H1 (cell line): ENCODE results near the gene GNA12. TPM values are rescaled to one million over a fixed set of nuclear protein-coding genes. Genes with fewer than 3 reads are reported as not detected.

Experiments
- CTCF ChIA-PET: fragments of 300-600 bp; sonication (Branson Sonifier 250); formaldehyde crosslinking; loops from one replicate; lab custom pipeline; 2021; ENCODE audit not compliant: partially characterized antibody; lab: Charles Lee
- POLR2A ChIA-PET: fragments of 300-600 bp; sonication (Branson Sonifier 250); formaldehyde crosslinking; loops from one replicate; lab custom pipeline; 2021; ENCODE audit warnings: inconsistent platforms; ENCODE audit not compliant: partially characterized antibody; lab: Charles Lee
- DNase-seq, 2 experiments: peaks; one replicate each; pipeline versions ENCODE4 v3.0.0 to v3.0.0-alpha.2; 2010 to 2022; ENCODE audit warnings: low spot score in 2 of 2, low read depth in 1 of 2, mixed read lengths in 1 of 2
- FAIRE-seq: peaks from 2 replicates; lab custom pipeline; 2011; peaks lifted over from hg19 to GRCh38; lab: Jason Lieb, UNC
- H2AFZ ChIP-seq: 2 replicates; pipeline ENCODE4 v1.8.1; 2012; ENCODE audit warnings: low read length, inconsistent platforms
- H2AK5ac ChIP-seq: 2 replicates; pipeline ENCODE4 v1.6.1; 2013; ENCODE audit warnings: low read depth, low read length
- H2BK120ac ChIP-seq: replicated peaks from 2 replicates; pipeline ENCODE3; 2013; ENCODE audit warnings: low read depth, low read length, inconsistent platforms
- H2BK12ac ChIP-seq: 2 replicates; pipeline ENCODE4 v1.6.1; 2013; ENCODE audit warnings: low read depth, low read length
- H2BK15ac ChIP-seq: 2 replicates; pipeline ENCODE4 v1.6.1; 2013; ENCODE audit warnings: low read length
- H2BK20ac ChIP-seq: 2 replicates; pipeline ENCODE4 v1.6.1; 2013; ENCODE audit warnings: low read length
- H2BK5ac ChIP-seq: 2 replicates; pipeline ENCODE4 v1.6.1; 2013; ENCODE audit warnings: low read depth, low read length
- H3K14ac ChIP-seq: 2 replicates; pipeline ENCODE4 v1.6.1; 2013; ENCODE audit warnings: inconsistent platforms; ENCODE audit not compliant: insufficient read length
- H3K18ac ChIP-seq: 2 replicates; pipeline ENCODE4 v1.6.1; 2013; ENCODE audit warnings: low read length; ENCODE audit errors: extremely low read depth
- H3K23ac ChIP-seq: 2 replicates; pipeline ENCODE4 v1.6.1; 2013; ENCODE audit warnings: inconsistent platforms; ENCODE audit not compliant: insufficient read length
- H3K23me2 ChIP-seq: 2 replicates; pipeline ENCODE4 v1.6.1; 2013; ENCODE audit warnings: low read depth, low read length
- H3K27ac ChIP-seq: 2 replicates; pipeline ENCODE4 v1.6.1; 2011; ENCODE audit warnings: low read depth, low read length, inconsistent platforms
- H3K27me3 ChIP-seq, 4 experiments: replicated peaks in 1 of 4; 1 replicate in 1 of 4; 2 replicates in 3 of 4; pipeline versions ENCODE4 v1.6.1 to v1.8.1; 2011 to 2013; ENCODE audit warnings: low read length in 3 of 4, mild to moderate bottlenecking in 3 of 4, inconsistent platforms in 2 of 4, mixed read lengths in 2 of 4, moderate library complexity in 1 of 4; ENCODE audit not compliant: control insufficient read depth in 3 of 4, insufficient read depth in 3 of 4; ENCODE audit errors: extremely low read depth in 1 of 4
- H3K36me3 ChIP-seq, 4 experiments: 2 replicates each; pipeline versions ENCODE4 v1.6.1 to v1.8.1; 2011 to 2013; ENCODE audit warnings: mild to moderate bottlenecking in 4 of 4, low read length in 3 of 4, moderate library complexity in 2 of 4, control low read depth in 1 of 4, inconsistent platforms in 1 of 4; ENCODE audit not compliant: insufficient read depth in 4 of 4, control insufficient read depth in 2 of 4
- H3K4ac ChIP-seq: replicated peaks from 2 replicates; pipeline ENCODE3; 2013; ENCODE audit warnings: low read length, low read depth, mixed read lengths, inconsistent platforms; ENCODE audit not compliant: insufficient read length
- H3K4me1 ChIP-seq, 4 experiments: replicated peaks in 1 of 4; 1 replicate in 1 of 4; 2 replicates in 3 of 4; pipeline versions ENCODE4 v1.6.1 to v1.8.1; 2011 to 2013; ENCODE audit warnings: low read length in 3 of 4, inconsistent platforms in 2 of 4, mixed read lengths in 1 of 4; ENCODE audit not compliant: insufficient read depth in 4 of 4, control insufficient read depth in 3 of 4
- H3K4me2 ChIP-seq, 2 experiments: 2 replicates each; pipeline versions ENCODE4 v1.6.1 to v1.8.1; 2011 to 2013; ENCODE audit warnings: low read depth in 2 of 2, low read length in 2 of 2, control low read depth in 1 of 2, inconsistent platforms in 1 of 2, mild to moderate bottlenecking in 1 of 2; ENCODE audit not compliant: insufficient read depth in 1 of 2
- H3K4me3 ChIP-seq, 4 experiments: fragments of 200-600, 300-600 bp in 1 of 4; sonication (generic), shearing (Covaris generic), sonication (Bioruptor Twin) in 1 of 4; 2 replicates each; pipeline versions ENCODE4 v1.5.1 to v1.8.1; 2011 to 2016; ENCODE audit warnings: low read length in 4 of 4, low read depth in 3 of 4, control low read depth in 2 of 4, inconsistent platforms in 2 of 4, mild to moderate bottlenecking in 2 of 4, mixed read lengths in 1 of 4, moderate library complexity in 1 of 4; ENCODE audit not compliant: insufficient read depth in 2 of 4; ENCODE audit errors: extremely low read depth in 1 of 4
- H3K56ac ChIP-seq: replicated peaks from 2 replicates; pipeline ENCODE3; 2013; ENCODE audit warnings: low read depth, mild to moderate bottlenecking, mixed read lengths, low read length, inconsistent platforms; ENCODE audit not compliant: insufficient read length
- H3K79me1 ChIP-seq: 2 replicates; pipeline ENCODE4 v1.6.1; 2013; ENCODE audit warnings: low read depth, low read length, control low read depth
- H3K79me2 ChIP-seq, 2 experiments: 2 replicates each; pipeline versions ENCODE4 v1.6.1 to v1.8.1; 2012 to 2013; ENCODE audit warnings: low read length in 2 of 2, mild to moderate bottlenecking in 2 of 2, inconsistent platforms in 1 of 2; ENCODE audit not compliant: insufficient read depth in 2 of 2, control insufficient read depth in 1 of 2
- H3K9ac ChIP-seq, 4 experiments: replicated peaks in 1 of 4; 1 replicate in 1 of 4; 2 replicates in 3 of 4; pipeline versions ENCODE4 v1.6.1 to v1.8.1; 2011 to 2013; ENCODE audit warnings: low read depth in 3 of 4, low read length in 3 of 4, control low read depth in 2 of 4, mild to moderate bottlenecking in 2 of 4, moderate library complexity in 2 of 4, inconsistent platforms in 1 of 4; ENCODE audit errors: extremely low read depth in 1 of 4
- H3K9me3 ChIP-seq, 2 experiments: 2 replicates each; pipeline versions ENCODE4 v1.6.1 to v1.8.1; 2012 to 2013; ENCODE audit warnings: mild to moderate bottlenecking in 2 of 2, moderate library complexity in 2 of 2, control low read depth in 1 of 2, inconsistent platforms in 1 of 2, low read depth in 1 of 2, low read length in 1 of 2, mixed read lengths in 1 of 2; ENCODE audit not compliant: insufficient read depth in 2 of 2
- H4K20me1 ChIP-seq, 2 experiments: replicated peaks in 1 of 2; 2 replicates each; pipeline versions ENCODE3 to v1.8.1; 2011 to 2013; ENCODE audit warnings: inconsistent platforms in 2 of 2, low read length in 2 of 2, mild to moderate bottlenecking in 1 of 2; ENCODE audit not compliant: insufficient read depth in 2 of 2, control insufficient read depth in 1 of 2
- H4K5ac ChIP-seq: 2 replicates; pipeline ENCODE4 v1.6.1; 2013; ENCODE audit warnings: low read length, low read depth, mixed read lengths, inconsistent platforms; ENCODE audit not compliant: insufficient read length
- H4K8ac ChIP-seq: 2 replicates; pipeline ENCODE4 v1.8.0; 2013; ENCODE audit warnings: mild to moderate bottlenecking, moderate library complexity, low read length, inconsistent platforms; ENCODE audit not compliant: insufficient read depth; ENCODE audit errors: extremely low read depth
- H4K91ac ChIP-seq: replicated peaks from 2 replicates; pipeline ENCODE3; 2013; ENCODE audit warnings: low read length, mixed read lengths, inconsistent platforms; ENCODE audit not compliant: insufficient read length
- BACH1 ChIP-seq: IDR thresholded peaks from 2 replicates; pipeline ENCODE4 v1.6.1; 2012; ENCODE audit warnings: low read length, improper control_type of control experiment
- CTBP2 ChIP-seq: IDR thresholded peaks from 2 replicates; pipeline ENCODE4 v1.7.0; 2011; ENCODE audit warnings: borderline replicate concordance, mild to moderate bottlenecking, moderate library complexity, mixed read lengths, low read length; ENCODE audit not compliant: insufficient read depth, insufficient read length
- EZH2 ChIP-seq: fragments of 200-600 bp; sonication (generic); IDR thresholded peaks from 2 replicates; pipeline ENCODE4 v1.7.1; 2012; ENCODE audit warnings: low read depth, mild to moderate bottlenecking, moderate library complexity, low read length, inconsistent platforms; ENCODE audit not compliant: severe bottlenecking
- GABPA ChIP-seq: IDR thresholded peaks from 2 replicates; pipeline ENCODE4 v1.6.1; 2011; ENCODE audit warnings: mild to moderate bottlenecking, low read length, moderate library complexity, borderline replicate concordance; ENCODE audit not compliant: insufficient read depth
- HDAC6 ChIP-seq: IDR thresholded peaks from one replicate; pipeline ENCODE4 v1.7.1; 2012; ENCODE audit warnings: low read depth, mild to moderate bottlenecking, inconsistent platforms, low read length, moderate library complexity
- JUND ChIP-seq: IDR thresholded peaks from 2 replicates; pipeline ENCODE4 v1.6.1; 2011; ENCODE audit warnings: mild to moderate bottlenecking, improper control_type of control experiment, low read length
- ZNF274 ChIP-seq: IDR thresholded peaks from 2 replicates; pipeline ENCODE4 v1.7.0; 2012; ENCODE audit warnings: low read length, borderline replicate concordance; ENCODE audit errors: extremely low read depth
- WGBS, 2 experiments: shearing (Covaris generic) in 1 of 2; methylation state at CpG; one replicate each; pipeline versions ENCODE4 v1.1.6 to v1.1.7; 2013 to 2015; ENCODE audit warnings: low lambda C conversion rate in 2 of 2, mixed read lengths in 2 of 2, inconsistent platforms in 1 of 2, low coverage in 1 of 2, missing lambda C conversion rate in 1 of 2; ENCODE audit not compliant: insufficient replicate concordance in 2 of 2, insufficient coverage in 1 of 2, insufficient read length in 1 of 2; ENCODE audit errors: extremely low coverage in 1 of 2, missing lambda C conversion rate in 1 of 2; 5-methylcytosine and 5-hydroxymethylcytosine counted together
- polyA plus RNA-seq, 7 experiments: library from polyadenylated mRNA; depleted of rRNA in 3 of 7; stranded (reverse) in 5 of 7; unstranded in 2 of 7; fragments of >200 nt in 5 of 7; fragments of 200-250 nt in 2 of 7; gene quantifications; 1 replicate in 5 of 7; 2 replicates in 1 of 7; 4 replicates in 1 of 7; pipeline versions ENCODE4 v1.2.1 to v1.2.3, GENCODE V29; 2011 to 2013; ENCODE audit warnings: missing spikeins in 2 of 7, mixed read lengths in 2 of 7
- total RNA-seq: library from RNA; stranded (reverse); fragmentation: NEBNext Ultra II Directional; extraction: Animal tissue kit (Norgen Biotek cat#: 25700); gene quantifications from 2 replicates; pipeline ENCODE4 v1.2.1, GENCODE V29; 2021

The GNA12 gene
- total and polyA plus RNA-seq, 2 of the 8 experiments (the other 6 are each of a cell fraction or from before 2014, with no cell fraction given) = 96.5 to 109 TPM

DNA sequence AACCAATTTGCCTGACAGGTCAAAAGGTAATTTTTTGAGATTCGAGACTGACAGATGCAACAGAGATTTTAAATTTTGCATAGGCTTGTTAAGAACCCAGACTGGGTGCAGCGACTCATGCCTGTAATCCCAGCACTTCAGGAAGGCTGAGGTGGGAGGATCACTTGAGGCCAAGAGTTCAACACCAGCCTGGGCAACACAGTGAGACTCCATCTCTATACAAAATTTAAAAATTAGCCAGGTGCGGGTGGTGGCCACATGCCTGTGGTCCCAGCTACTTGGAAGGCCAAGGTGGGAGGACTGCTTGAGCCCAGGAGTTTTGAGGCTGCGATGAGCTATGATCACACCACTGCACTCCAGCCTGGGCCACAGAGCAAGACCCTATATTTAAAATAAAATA lies 121.5 kb downstream of the GNA12 start:
- no peak overlapping the region for H3K23ac ChIP-seq
- no peak overlapping the region for H2BK12ac ChIP-seq
- no peak overlapping the region for H3K9ac ChIP-seq
- H3K23me2 ChIP-seq = no peaks in the 10 kb centered on the region
- H4K20me1 ChIP-seq = peaks cover 2 to 9% of the 10 kb centered on the region in 2 experiments
- no peak overlapping the region for H2AFZ ChIP-seq
- TF ChIP-seq BACH1 = no peak
- TF ChIP-seq EZH2 = no peak
- TF ChIP-seq CTBP2 = no peak
- no peak for TF ChIP-seq JUND
- TF ChIP-seq ZNF274 = no peak
- TF ChIP-seq HDAC6 = no peak
- no peak for TF ChIP-seq GABPA
- H3K56ac ChIP-seq = no peak overlapping the region
- no peak overlapping the region for H4K91ac ChIP-seq
- no peaks in the 10 kb centered on the region for H3K9me3 ChIP-seq
- no peak overlapping the region for H3K14ac ChIP-seq
- H4K5ac ChIP-seq = no peak overlapping the region
- peaks cover 0 to 11% (median 5%) of the 10 kb centered on the region in 4 experiments; a peak in 6 of 8 replicates for H3K36me3 ChIP-seq
- no peak overlapping the region for H2BK15ac ChIP-seq
- no peak overlapping the region for H2AK5ac ChIP-seq
- H2BK5ac ChIP-seq = no peak overlapping the region
- H3K27me3 ChIP-seq = no peaks in the 10 kb centered on the region
- 88% methylated on average over 4 of the region's 4 CpGs; no CpG with 5 or more reads in 1 of the 2 experiments for WGBS, 2 experiments
- H3K27ac ChIP-seq = no peak overlapping the region
- no peak for DNase-seq
- no peak overlapping the region for H3K18ac ChIP-seq
- ChIA-PET CTCF (interaction anchor here (0.9 to 11.4 kb wide), 2 partner anchors 15 to 21 kb away, joined by 3 to 125 read pairs; no protein-coding TSS in a partner anchor), POLR2A (interaction anchor here (1.0 kb wide), 1 partner anchor 150 kb away, joined by 3 read pairs; no protein-coding TSS in a partner anchor)
- H3K4me2 ChIP-seq = no peak overlapping the region
- no peak overlapping the region for H3K4me3 ChIP-seq
- H2BK20ac ChIP-seq = no peak overlapping the region
- peaks cover 9% of the 10 kb centered on the region; the same call in 1 of the 2 replicates for H3K79me1 ChIP-seq
- H3K4me1 ChIP-seq = no peaks in the 10 kb centered on the region; a peak in 4 of 7 replicates
- no peak overlapping the region for H3K4ac ChIP-seq
- H3K79me2 ChIP-seq = no peaks in the 10 kb centered on the region; a peak in 1 of 4 replicates
- no peak overlapping the region for H2BK120ac ChIP-seq
- FAIRE-seq = no peak
- no peak overlapping the region for H4K8ac ChIP-seq
